ENCODE data around the gene SIVA1.

GRCh38 chr14:104728631-104729030 lies 24.3 kb upstream of the SIVA1 start:
- no peak for TF ChIP-seq NR3C1 (CRISPR knock-in tag; conservative IDR thresholded peaks at IDR 0.05; ENCODE audit: low read depth)
- no peak for TF ChIP-seq MAX (CRISPR knock-in tag; IDR thresholded peaks at IDR 0.05)
- no peak for TF ChIP-seq IRF1 (CRISPR knock-in tag; IDR thresholded peaks at IDR 0.05)
- TF ChIP-seq NFE2L1 (CRISPR knock-in tag; IDR thresholded peaks at IDR 0.05) = no peak
- TF ChIP-seq FOXJ3 (CRISPR knock-in tag; IDR thresholded peaks at IDR 0.05; ENCODE audit: borderline replicate concordance) = no peak
